Measurements from ENCODE around the gene GDF10. TPM values are rescaled to one million over a fixed set of nuclear protein-coding genes. Genes with fewer than 3 reads are reported as not detected.

The GDF10 gene
- total RNA-seq, 1 donor from 2014 or later: 1.7 TPM

- DNase-seq (ENCODE audit: low spot score): no peak
- intact Hi-C loops (cut with DNase I): no loop called here
Observed at GRCh38 chr10:47359101-47359500, 59.1 kb downstream of the GDF10 start.

GRCh38 chr10:47359626-47360418 is 59.8 kb downstream of the GDF10 start:
- peak; percentile 67 for DNase-seq (ENCODE audit: low spot score)
- intact Hi-C loops (cut with DNase I): no loop called here

- peak; percentile 64 for DNase-seq (ENCODE audit: low spot score)
- intact Hi-C loops (cut with DNase I): no loop called here
Observed at GRCh38 chr10:47360419-47361040, 60.5 kb downstream of the GDF10 start.

DNA sequence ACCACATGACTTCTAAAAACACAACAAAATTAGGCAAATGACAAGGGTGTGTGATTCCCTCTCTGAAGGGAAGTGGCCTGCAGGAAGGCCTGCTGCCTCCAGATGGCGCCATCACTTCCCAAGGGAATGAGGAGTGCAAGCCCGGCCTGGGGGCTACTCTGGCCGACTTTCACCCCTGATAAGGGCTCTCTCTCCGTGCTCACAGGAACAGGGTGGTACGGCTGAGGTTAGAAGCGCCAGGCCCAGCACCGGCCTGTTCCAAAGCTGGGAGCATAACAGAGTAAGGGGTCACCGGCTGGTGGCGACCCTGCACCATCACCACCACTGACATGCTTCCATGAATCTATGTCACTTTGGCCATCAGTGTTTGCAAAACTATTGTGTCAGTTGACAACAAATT is 61.3 kb downstream of the GDF10 start:
- peak; percentile 65 for DNase-seq (ENCODE audit: low spot score)
- intact Hi-C loops (cut with DNase I): no loop called here

DNA sequence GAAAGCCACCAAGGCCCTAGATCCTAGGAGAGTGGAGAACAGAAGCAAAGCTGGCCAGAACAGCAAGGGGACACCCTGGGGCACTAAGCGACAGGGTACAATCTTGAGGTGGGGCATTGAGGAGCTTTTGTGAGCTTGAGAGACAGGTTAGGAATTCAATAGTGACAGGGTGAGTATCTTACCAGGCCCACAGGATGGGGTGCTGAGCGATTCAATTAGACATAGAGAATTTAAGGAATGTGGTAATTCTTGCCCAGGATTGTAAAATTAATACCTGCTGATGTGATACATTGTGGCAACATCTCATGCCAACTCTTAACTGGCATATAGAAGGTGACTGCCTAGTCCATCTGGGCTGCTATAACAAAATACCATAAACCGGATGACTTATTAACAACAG is 62.2 kb downstream of the GDF10 start:
- peak; percentile 35 for DNase-seq (ENCODE audit: low spot score)
- intact Hi-C loops (cut with DNase I): no loop called here

Other genes starting within 250 kb of the GDF10 start
- gene GDF2, start 22.3 kb downstream of the GDF10 start, total RNA-seq: not detected
- not detected for gene RBP3, start 48.2 kb downstream of the GDF10 start, total RNA-seq
- gene ZNF488, start 84.1 kb downstream of the GDF10 start, total RNA-seq: 0.16 TPM
- not detected for gene ANXA8, start 183.9 kb downstream of the GDF10 start, total RNA-seq
- gene FAM25G, start 191.5 kb downstream of the GDF10 start, total RNA-seq: not detected
- gene AGAP9, start 223.4 kb downstream of the GDF10 start, total RNA-seq: 4.1 TPM